ENCODE results near the gene CALHM2.

The CALHM2 gene

DNA sequence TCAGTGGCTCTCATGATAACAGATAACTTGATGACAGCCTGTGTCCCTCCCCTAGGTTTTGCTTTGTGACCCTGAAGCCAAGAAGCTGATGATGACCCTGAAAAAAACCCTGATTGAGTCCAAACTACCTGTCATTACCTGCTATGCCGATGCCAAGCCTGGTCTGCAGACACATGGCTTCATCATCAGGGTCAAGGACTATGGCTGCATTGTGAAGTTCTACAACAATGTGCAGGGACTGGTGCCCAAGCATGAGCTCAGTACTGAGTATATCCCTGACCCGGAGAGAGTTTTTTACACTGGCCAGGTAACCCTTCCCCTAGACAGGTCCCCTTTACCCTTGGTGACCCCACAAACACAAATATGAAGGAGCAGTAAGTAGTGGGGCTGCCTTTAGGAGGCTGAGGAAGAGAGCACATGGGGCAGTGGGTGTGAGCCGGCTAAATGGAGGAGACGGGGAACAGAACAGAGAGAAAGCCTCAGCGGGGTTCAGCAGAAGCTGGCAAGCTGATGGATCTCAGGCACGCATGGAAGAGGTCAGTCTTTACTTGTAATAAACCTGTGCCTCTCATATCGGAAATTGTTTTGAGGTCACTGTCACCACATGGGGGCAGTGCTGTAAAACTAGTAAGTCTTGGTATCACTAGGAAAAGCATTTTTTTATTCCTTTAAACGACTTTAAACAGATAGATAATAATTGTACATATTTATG lies 35.6 kb downstream of the CALHM2 start:
- peak; percentile 54 for DNase-seq (ENCODE audit: low spot score)

DNA sequence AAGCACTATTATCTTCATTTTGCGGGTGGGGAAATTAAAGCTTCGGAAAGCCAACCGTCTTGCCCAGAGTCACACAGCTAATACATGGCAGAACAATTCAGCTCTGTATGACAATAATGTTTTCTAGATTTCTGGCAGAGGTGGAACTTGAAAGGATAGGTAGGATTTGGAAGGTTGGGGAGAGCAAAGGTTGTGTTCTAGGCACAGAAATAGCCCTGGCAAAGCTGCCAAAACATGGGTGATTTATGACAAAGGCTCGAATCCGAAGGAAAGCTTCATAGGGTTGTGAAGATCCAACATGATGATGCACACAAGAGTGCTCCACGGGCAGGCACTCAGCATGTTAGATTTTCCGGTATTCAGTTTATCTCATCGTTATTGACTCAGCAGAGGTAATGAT lies 36.6 kb downstream of the CALHM2 start:
- no peak for DNase-seq (ENCODE audit: low spot score)

DNA sequence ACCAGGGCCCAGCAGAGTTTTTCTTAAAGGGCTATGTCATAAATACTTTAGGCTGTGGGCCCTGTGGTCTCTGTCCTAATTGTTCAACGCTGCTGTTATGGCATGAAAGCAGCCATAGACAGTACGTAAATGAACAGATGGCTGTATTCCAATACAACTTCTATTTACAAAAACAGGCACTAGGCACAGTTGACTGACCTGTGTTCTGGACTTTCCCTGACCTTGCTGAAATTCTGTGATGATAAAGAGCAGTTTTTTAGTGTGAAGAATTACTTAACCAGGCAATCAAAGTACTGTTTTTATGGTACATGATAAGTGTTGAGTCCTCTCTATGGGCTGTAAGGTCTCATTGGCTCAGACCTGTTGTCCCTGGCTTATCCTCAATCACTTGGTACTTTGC lies 38.6 kb downstream of the CALHM2 start:
- DNase-seq (ENCODE audit: low spot score), result no peak

DNA sequence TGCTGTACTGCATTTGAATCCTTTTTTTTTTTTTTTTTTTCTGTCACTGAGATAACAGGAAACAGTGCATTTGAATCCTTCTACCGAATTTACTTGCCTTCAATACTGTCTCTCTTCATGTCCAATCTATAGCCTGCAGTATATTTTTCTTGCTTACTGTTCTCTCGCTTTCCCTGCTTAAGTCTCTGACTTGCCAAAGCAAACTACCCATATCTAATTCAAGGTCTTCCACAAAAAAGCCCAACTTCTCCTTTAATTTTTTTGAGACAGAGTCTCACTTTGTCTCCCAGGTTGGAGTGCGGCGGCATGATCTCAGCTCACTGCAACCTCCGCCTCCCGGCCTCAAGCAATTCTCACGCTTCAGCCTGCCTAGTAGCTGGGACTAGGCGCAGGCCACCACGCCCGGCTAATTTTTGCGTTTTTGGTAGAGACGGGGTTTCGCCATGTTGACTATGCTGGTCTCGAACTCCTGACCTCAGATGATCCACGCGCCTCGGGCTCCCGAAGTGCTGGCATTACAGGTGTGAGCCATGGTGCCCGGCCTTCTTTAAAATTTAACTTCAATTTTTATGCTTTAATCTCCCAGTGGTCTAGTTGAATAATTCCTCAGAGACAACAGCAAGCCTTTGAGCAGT lies 54.9 kb downstream of the CALHM2 start:
- no peak for DNase-seq (ENCODE audit: low spot score)

DNA sequence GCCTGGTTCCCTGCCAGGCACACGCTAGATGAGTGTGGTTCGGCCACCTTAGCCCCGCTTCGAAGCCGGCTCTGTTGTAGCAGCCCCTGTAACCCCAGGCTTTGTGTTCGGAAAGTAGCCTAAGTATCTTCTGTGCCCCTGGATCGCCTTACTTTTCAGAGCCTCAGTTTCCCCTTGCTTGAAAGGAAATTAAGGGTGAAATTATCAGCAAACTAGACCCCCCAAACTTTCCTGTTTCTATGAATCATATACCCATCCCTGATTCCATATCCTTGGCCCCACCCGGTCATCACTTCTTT lies 55.4 kb downstream of the CALHM2 start:
- no peak for DNase-seq (ENCODE audit: low spot score)
